SK-N-MC (cell line): ENCODE data around the gene RALGAPA2.

Experiments
- DNase-seq: peaks from one replicate; pipeline ENCODE4 v3.0.0-alpha.2; 2011; ENCODE audit warnings: low read depth, low spot score
- H3K27ac ChIP-seq: fragments of 200-600 bp; sonication (generic); 2 replicates; pipeline ENCODE4 v1.5.1; 2016; ENCODE audit warnings: mixed run types
- H3K36me3 ChIP-seq: fragments of 200-600 bp; sonication (generic); 2 replicates; pipeline ENCODE4 v1.6.1; 2017; ENCODE audit warnings: antibody characterized with exemption, low read length, mixed read lengths; ENCODE audit not compliant: insufficient read depth
- H3K4me3 ChIP-seq: fragments of 200-600 bp; sonication (generic); 2 replicates; pipeline ENCODE4 v1.5.1; 2016
- H3K9ac ChIP-seq: fragments of 200-600 bp; sonication (generic); 2 replicates; pipeline ENCODE4 v1.8.0; 2017; ENCODE audit warnings: mixed run types, mixed read lengths; ENCODE audit not compliant: insufficient read length
- H3K9me3 ChIP-seq: fragments of 200-600 bp; sonication (generic); 2 replicates; pipeline ENCODE4 v1.6.1; 2017; ENCODE audit warnings: low read depth, mild to moderate bottlenecking, antibody characterized with exemption, low read length, moderate library complexity, mixed read lengths
- EZH2 ChIP-seq: fragments of 200-600 bp; sonication (generic); IDR thresholded peaks from one replicate; pipeline ENCODE4 v1.6.1; 2017; ENCODE audit warnings: antibody characterized with exemption
- FOXP2 ChIP-seq: optimal IDR thresholded peaks from 2 replicates; pipeline ENCODE3; 2011; ENCODE audit warnings: mild to moderate bottlenecking, moderate library complexity; ENCODE audit not compliant: insufficient read depth; ENCODE audit errors: extremely low read length, control extremely low read depth
- POLR2AphosphoS5 ChIP-seq: IDR thresholded peaks from 2 replicates; pipeline ENCODE4 v1.6.1; 2012; ENCODE audit warnings: mild to moderate bottlenecking, low read depth, low read length, borderline replicate concordance

Gene RALGAPA2

DNA sequence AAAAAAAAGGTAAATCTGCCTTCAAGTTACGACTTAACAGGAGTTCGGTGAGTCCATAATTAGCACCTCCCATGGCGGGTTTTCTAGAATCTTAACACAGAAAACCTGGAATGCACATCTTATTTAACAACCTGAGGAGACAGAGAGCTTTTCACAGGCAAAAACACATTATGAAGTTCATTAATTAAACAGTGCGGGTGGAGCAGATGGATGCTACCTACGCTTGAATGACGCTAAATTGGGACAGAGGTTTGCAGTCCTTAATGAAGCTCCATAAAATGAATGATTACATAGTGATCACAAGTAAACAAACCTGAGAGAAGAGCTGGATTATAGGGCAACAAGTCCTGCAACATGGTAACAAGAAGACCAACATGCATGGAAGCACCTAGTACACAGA lies 263.6 kb downstream of the RALGAPA2 start:
- H3K36me3 ChIP-seq = no peaks in the 10 kb centered on the region
- no peak overlapping the region for H3K9ac ChIP-seq
- H3K4me3 ChIP-seq = no peak overlapping the region
- DNase-seq = no peak
- no peaks in the 10 kb centered on the region for H3K9me3 ChIP-seq
- H3K27ac ChIP-seq = no peak overlapping the region
- TF ChIP-seq POLR2AphosphoS5 = no peak
- no peak for TF ChIP-seq FOXP2
- TF ChIP-seq EZH2 = no peak

GRCh38 chr20:20447196-20447595 lies 265.2 kb downstream of the RALGAPA2 start:
- TF ChIP-seq POLR2AphosphoS5 (no peak), FOXP2 (no peak), EZH2 (no peak)
- Histone ChIP-seq H3K36me3 (no peaks in the 10 kb centered on the region), H3K4me3 (no peak overlapping the region), H3K9ac (no peak overlapping the region), H3K9me3 (no peaks in the 10 kb centered on the region), H3K27ac (no peak overlapping the region)
- no peak for DNase-seq

DNA sequence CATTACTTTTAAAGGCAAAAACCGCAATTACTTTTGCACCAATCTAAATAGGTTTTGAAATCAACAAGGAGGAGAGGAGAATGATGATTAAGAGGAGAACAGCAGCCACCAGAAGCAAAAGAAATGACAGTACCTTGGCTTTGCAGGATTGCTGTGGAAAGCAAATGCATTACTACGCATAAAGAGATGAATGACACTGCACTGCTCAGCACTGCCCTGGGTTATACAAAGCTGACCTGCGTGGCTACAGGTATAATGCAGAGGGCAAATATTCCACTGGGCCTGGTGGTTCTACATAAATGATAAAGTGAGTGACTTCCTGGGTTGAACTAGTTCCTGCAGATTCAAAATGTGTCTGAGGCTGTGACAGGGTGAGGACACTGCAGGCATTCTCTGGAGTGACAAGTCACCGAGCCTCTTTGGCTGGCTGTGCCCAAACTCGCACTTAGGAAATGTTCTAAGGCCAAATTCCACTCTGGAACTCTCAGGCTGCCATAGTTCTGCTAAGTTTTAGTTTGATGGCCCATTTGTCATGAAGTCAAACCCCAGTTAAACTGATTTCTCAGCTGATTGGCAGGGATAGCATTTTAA lies 265.9 kb downstream of the RALGAPA2 start:
- TF ChIP-seq POLR2AphosphoS5 (no peak), EZH2 (no peak), FOXP2 (no peak)
- Histone ChIP-seq H3K36me3 (no peaks in the 10 kb centered on the region), H3K9ac (no peak overlapping the region), H3K27ac (no peak overlapping the region), H3K9me3 (no peaks in the 10 kb centered on the region), H3K4me3 (no peak overlapping the region)
- no peak for DNase-seq

DNA sequence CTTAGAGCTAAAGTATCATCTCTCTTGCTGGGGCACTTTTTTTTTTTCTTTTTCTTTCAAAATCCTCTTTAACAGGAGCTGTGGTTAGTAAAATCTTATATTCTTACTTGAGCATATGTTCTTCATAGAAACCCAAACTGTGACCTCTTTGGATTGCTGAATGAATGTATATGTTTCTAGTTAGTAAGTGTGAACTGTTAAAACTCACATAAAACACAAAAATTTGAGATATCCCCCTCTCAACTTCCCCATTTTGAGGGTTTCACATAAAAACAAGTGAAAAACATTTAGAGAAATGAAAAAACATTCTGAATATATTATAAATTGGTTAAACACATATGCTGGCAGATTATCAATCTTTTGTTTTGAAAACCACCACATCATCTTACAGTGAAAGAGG lies 266.4 kb downstream of the RALGAPA2 start:
- no peak for DNase-seq
- Histone ChIP-seq H3K27ac (no peak overlapping the region), H3K4me3 (no peak overlapping the region), H3K36me3 (no peaks in the 10 kb centered on the region), H3K9ac (no peak overlapping the region), H3K9me3 (no peaks in the 10 kb centered on the region)
- TF ChIP-seq EZH2 = no peak
- no peak for TF ChIP-seq FOXP2
- no peak for TF ChIP-seq POLR2AphosphoS5

DNA sequence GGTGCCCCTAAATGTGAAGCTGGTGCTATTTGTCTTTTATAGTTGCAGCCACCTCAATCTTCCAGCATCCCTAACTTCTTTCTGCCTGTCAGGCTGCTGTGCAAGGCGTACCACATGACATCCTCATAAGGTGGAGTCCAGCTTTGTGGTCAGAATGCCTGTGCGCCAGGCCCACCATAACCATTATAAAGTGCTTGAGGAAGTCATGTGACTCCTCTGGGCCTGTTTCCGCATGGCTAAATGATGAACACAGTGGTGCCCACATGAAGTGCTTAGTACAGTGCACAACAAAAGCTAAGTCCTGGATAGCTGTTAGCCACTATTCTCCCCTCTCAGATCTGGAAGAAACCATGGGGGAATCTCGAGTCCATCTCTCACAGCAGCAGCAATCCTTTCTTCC lies 268.9 kb downstream of the RALGAPA2 start:
- no peak overlapping the region for H3K9ac ChIP-seq
- H3K36me3 ChIP-seq = no peaks in the 10 kb centered on the region
- DNase-seq = no peak
- TF ChIP-seq FOXP2 (no peak), POLR2AphosphoS5 (no peak), EZH2 (no peak)
- H3K9me3 ChIP-seq = no peaks in the 10 kb centered on the region
- no peak overlapping the region for H3K27ac ChIP-seq
- H3K4me3 ChIP-seq = no peak overlapping the region

DNA sequence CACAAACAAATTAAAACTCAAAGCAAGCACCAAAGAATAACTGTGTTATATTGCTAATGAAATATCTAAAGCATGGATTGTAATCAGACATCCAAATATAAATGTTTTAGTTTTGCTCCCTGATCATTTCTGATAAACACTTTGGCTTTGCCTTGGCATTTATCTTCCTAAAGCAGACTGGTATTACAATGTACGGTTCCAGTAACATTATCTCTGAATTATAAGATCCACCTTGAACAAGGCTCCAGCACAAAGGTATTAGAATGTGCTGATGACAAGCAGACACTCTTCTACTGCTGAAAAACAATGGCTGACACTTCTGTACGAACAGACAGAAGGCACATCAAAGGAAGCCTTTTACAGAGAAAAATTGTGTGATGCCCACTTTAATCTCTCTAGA lies 270.0 kb downstream of the RALGAPA2 start:
- TF ChIP-seq FOXP2 = no peak
- no peak for TF ChIP-seq POLR2AphosphoS5
- no peak for TF ChIP-seq EZH2
- H3K9ac ChIP-seq = no peak overlapping the region
- no peak overlapping the region for H3K4me3 ChIP-seq
- no peaks in the 10 kb centered on the region for H3K9me3 ChIP-seq
- no peaks in the 10 kb centered on the region for H3K36me3 ChIP-seq
- no peak overlapping the region for H3K27ac ChIP-seq
- no peak for DNase-seq

DNA sequence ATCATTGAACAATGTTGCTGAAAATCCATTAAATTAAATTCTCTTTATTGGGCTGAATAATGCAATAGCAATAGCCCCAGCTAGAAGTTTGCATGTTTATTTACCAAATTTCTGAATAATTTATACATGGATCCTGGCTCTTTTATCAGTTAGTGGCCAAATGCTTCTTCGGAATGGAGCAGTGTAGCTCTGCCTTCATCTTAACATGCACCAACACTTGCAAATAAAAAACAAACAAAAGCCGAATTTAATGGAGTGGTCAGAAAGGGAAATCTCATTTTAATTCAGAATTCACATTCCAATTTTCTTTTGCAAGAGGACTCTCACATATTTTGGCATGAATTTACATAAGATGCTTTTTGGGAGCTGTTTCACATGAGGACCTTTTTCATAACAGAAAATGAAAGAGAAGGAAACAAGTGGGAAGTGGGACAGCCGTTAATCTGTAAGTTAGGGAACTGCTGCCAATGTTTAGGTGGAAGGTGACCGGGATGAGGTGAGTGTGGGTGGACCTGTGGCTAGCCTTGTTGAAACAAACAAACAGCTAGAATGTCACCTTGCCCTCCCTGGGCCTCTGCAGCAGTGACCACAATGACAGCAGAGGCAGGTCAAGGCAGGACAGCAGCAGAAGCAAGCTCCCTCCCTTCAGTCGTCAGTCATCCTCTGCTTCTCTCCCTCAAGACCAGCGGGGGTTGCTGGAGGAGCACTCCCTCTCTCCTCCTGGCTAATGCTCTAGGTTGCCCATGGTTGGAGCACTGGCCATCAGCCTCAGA lies 271.4 kb downstream of the RALGAPA2 start:
- Histone ChIP-seq H3K9ac (no peak overlapping the region), H3K9me3 (no peaks in the 10 kb centered on the region), H3K27ac (no peak overlapping the region), H3K4me3 (no peak overlapping the region), H3K36me3 (no peaks in the 10 kb centered on the region)
- TF ChIP-seq POLR2AphosphoS5 (no peak), EZH2 (no peak), FOXP2 (no peak)
- no peak for DNase-seq

GRCh38 chr20:20440481-20440880 lies 272.0 kb downstream of the RALGAPA2 start:
- H3K9me3 ChIP-seq = no peaks in the 10 kb centered on the region
- no peak overlapping the region for H3K27ac ChIP-seq
- no peak for DNase-seq
- no peak overlapping the region for H3K9ac ChIP-seq
- no peak overlapping the region for H3K4me3 ChIP-seq
- no peaks in the 10 kb centered on the region for H3K36me3 ChIP-seq
- TF ChIP-seq FOXP2 = no peak
- no peak for TF ChIP-seq POLR2AphosphoS5
- no peak for TF ChIP-seq EZH2

DNA sequence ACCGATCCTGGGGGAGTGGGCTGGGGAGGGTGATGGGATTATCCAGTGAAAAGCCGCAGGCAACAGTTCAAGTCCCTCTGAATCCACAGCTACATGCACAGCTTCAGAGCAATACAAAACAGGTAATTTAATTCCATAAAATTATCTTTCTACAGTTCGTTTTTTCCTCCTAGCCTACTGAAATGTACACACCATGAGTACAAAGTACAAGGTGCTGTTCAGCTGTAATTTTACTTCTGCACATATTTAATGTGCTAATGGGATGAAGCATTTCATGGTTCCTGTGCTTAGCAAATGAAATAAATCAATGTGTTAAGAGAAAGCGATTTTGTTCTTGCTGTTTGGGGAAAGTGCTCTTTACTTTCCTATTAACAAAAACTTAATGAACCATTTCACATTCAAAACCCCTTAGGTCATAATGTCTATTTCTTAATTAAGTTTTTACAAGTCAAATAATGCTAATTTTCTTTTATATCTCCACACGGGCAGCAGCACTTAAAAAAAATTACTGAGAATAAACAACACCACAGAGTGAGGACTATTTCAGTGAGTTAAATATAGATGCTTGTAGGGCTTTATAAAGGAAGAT lies 272.7 kb downstream of the RALGAPA2 start:
- no peak overlapping the region for H3K9ac ChIP-seq
- no peak for TF ChIP-seq POLR2AphosphoS5
- TF ChIP-seq EZH2 = no peak
- no peak for TF ChIP-seq FOXP2
- H3K4me3 ChIP-seq = no peak overlapping the region
- no peak overlapping the region for H3K27ac ChIP-seq
- no peaks in the 10 kb centered on the region for H3K36me3 ChIP-seq
- no peaks in the 10 kb centered on the region for H3K9me3 ChIP-seq
- DNase-seq = no peak
